ENCODE measurements around the gene HSCB.

DNA sequence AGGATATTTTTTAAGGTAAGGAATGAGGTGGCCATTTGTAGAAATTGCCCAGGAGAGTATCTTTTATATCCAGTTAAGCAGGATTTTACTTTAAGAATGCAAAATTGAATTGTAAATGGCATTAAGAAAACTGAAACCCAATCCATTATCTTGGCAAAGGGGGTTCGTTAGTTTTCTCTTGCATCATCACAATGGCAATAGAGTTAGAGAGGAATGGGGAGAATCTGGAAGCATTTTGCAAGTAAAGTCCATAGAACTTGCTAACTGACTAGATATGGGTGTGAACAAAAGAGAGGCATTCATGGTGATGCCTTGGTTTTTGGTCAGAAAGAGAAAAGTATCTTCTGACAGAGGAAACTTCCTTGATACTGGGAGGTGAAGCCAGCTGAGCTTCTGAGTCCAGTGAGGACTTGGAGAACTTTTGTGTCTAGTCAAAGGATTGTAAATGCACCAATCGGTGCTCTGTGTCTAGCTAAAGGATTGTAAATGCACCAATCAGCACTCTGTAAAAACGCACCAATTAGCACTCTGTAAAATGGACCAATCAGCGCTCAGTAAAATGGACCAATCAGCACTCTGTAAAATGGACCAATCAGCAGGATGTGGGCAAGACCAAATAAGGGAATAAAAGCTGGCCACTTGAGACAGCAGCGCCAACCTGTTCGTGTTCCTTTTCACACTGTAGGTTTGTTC lies 27.0 kb downstream of the HSCB start:
- no peak for TF ChIP-seq EZH2 (IDR thresholded peaks at IDR 0.05; ENCODE audit: low read length, unreplicated experiment)
- TF ChIP-seq CTCF (conservative IDR thresholded peaks at IDR 0.05; ENCODE audit: low read depth, low read length): no peak
- TF ChIP-seq EZH2phosphoT487 (IDR thresholded peaks at IDR 0.05; ENCODE audit: borderline replicate concordance, low read length): no peak
